Activated naive CD8-positive, alpha-beta T cell treated with anti-CD3 and anti-CD28 coated beads, Interleukin-2, amount 50 U/mL, for 16 hours (primary cell): Measurements from ENCODE around the gene OST4.
A peak's percentile ranks its signal among the peaks of the same experiment; 100 is the strongest.

ENCODE experiments used
- DNase-seq: peaks from one replicate; pipeline ENCODE4 v3.0.0-alpha.2; 2020; ENCODE audit warnings: low read depth, low spot score

Gene OST4

DNA sequence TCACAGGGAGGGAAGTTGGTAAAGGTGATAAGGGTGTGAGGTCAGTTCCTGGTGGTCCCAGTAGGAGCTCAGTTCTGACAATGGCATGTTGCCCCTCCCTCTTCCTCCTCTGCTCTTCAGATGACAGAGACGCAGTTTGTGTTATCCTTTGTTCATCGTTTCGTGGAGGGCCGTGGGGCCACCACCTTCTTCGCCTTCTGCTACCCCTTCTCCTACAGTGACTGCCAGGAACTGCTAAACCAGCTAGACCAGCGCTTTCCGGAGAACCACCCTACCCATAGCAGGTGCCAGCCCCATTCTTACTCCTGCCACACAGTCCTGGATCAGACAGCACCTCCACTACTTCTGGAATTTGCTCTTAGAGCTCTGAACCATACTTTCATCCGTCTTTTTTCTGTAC, 17.7 kb downstream of the OST4 start:
- no peak for DNase-seq

DNA sequence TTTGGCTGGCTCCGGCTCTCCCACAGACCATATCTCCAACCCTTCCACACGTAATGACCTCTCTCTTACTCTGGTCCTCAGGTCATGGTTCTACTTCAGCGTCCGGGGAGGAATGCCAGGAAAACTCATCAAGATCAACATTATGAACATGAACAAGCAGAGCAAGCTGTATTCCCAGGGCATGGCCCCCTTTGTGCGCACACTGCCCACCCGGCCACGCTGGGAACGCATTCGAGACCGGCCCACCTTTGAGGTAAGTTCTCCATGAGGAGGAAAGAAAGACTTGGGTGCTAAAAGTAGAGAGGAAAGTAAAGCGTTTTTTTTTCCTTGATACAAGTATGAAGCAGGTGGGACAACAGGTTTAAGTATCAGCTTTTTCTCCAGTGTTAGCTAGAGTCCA, 18.1 kb downstream of the OST4 start:
- DNase-seq = no peak

DNA sequence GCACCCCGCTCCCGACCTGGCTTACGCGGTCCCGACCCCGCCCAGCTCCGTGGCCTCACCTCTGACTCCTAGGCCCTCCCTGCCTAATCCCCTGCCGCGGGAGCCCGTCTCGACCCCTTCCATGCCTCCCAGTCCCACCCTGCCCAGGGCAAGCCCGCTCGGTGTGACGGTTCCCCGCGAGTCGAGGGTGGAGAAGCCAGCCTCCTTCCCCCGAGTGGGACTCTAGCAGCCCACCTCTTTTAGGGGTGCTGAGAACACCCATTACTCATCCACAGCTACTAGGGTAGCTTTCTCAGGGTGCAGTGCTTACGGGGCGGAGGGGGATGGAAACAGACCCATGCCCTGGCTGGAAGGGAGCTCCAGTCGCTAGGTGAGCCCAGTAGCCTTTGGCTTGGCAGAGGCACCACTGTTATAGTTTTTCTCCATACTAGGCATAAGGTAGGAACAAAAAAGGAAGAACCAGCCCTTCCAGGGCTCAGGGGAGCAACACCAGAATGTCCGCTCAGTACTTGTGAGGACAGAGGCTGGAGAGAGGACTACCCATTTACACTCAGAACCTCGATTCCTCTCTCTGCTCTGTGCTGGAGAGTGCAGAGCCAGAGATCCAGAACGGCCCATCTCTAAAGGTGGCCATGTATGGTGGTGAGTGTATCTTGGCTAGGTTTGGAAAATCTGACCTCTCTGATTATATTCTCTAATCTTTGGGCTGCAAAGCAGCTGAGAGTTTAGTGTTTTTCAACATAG, 19.4 kb downstream of the OST4 start:
- DNase-seq = no peak

DNA sequence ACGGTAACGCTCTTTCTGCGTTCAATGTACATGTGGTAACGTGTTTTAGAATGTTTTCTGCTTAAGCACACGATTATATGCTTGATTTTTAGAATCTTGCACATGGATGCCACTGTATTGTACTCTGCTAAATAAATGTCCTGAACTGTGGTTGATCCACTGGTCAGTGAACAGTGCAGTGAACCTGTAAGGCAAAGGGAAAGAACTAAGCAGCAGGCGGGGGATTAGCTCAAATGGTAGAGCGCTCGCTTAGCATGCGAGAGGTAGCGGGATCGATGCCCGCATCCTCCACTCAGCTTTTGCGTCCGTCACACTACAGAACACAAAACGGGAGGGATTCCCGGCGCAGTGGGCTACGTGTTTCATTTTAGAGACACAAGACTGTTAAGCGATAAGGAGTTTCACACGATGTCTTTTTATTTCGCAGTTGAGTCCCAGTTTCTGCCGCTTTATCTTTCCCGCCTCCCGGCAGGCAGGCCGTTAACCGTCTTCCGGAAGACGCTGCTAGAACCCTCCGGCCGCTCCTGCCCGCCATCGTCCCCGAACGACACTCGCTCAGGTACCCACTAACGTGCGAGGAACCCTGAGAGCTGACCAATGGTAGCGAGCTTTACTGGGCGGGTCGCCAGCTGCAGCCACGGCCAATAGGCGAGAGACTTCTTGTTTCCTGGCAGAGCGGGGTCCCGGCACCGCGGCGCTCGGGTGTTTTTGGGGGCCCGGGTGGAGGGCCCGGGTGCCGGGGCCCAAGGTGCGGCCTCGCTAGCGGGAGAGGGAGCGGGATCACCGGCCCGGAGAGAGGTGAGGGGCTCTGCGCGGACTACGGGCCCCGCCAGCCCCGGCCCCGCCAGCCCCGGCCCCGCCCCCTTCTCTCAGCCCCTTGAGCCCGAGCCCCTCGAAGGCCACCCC, 20.2 kb downstream of the OST4 start, which contains the start of gene AGBL5:
TSS of gene AGBL5 (plus strand) at position 673 of the 906 bp plus-strand sequence. CDS start 1,291 bp downstream, outside the sequence.
- peak; percentile 82 for DNase-seq

DNA sequence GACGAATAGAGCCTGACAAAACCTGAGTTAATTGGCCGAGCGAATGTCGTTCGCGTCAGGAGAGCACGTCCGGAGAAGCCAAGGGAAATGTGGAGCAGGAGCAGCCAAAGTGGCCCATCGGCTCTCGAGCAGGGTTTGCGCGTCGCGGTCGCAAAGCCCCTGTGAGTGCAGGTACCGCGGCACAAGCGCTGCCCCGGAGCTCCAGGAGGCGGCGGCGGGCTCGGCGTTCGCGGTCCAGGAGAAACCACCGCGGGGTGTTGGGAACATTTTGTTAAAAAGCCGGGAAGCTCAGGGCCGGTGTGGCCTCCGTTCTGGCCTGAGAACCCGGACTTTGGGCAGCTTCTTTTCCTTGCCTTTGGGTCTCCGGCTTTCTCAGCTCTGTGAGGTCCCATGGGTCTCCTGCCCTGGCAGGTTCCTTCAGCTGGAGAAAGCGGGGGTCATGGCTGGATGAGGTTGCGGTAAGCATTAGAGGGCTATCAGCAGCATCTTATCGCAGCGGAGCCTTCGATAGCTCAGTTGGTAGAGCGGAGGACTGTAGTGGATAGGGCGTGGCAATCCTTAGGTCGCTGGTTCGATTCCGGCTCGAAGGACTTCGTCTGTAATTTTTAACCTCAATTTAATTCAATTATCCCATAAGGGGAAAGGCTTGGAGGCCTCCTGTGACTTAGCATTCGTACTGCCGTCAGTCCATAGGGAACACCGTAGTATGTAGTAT, 21.0 kb downstream of the OST4 start:
- peak; percentile 75 for DNase-seq

DNA sequence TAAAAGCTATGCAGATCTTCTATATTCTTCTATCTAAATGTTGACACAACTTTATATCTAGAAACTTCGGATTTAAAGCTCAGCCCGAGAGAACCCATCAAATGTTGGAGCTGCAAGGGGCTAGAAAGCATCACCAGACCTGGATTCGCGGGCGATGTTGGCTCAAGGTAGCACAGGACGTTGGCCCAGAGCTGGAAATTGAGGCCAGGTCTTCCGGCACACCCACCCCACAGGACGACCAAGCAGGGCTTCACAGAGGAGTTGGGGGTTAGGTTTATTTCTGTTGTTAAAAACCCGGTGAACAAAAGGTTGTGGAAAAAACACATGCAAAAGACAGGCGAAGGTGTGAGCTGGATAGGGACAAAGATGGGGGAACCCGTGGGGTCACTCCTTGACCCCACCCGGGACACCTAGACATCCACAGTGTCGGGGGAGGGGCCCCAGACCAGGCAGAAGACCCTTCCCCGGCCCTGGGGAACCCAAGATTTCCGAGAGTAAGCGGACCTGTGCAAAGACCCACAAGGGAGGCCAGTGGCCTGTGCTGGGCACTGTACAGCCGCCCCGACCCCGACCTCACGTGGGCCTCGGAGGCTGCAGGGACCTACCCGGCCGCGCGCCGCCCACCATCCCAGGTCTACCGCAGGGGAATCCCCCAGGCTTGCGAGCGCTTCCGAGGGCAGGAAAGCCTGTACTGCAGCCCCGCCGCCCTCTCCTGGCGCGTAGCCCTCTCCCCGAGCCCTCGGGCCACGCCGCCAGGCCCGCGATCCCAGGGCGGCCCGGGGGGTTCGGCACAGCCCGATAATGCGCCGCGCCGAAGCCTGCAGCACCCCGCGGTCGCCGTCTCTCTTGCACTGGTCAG, 21.8 kb downstream of the OST4 start:
- DNase-seq = peak; percentile 31

DNA sequence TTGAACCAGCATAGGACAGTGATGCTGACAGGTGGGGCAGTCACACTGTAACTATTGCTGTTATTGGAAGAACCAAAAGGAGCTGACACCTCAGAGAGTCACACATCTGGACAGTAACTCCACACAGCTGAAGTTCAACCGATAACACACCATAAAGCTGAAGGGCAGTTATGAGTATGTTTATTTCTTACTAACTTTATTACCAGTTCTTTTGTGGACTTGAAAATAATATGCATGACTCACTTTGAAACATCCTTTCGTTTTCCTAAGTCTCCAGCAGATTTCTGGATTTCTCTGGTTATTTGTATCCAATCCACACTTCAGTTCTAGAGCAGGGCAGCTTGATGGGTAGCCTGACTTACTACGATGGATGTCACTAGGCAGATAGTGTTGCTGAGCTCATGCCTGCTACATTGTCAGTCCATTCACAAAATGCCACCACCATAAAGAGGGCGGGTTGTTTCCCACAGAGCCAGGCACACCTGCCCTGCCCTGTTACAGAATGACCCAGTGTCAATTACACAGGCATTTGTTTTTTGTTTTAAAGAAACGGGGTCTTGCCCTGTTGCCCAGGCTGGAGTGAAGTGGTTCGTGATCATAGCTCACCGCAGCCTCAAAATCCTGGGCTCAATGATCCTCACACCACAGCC, 28.3 kb downstream of the OST4 start:
- DNase-seq = no peak

DNA sequence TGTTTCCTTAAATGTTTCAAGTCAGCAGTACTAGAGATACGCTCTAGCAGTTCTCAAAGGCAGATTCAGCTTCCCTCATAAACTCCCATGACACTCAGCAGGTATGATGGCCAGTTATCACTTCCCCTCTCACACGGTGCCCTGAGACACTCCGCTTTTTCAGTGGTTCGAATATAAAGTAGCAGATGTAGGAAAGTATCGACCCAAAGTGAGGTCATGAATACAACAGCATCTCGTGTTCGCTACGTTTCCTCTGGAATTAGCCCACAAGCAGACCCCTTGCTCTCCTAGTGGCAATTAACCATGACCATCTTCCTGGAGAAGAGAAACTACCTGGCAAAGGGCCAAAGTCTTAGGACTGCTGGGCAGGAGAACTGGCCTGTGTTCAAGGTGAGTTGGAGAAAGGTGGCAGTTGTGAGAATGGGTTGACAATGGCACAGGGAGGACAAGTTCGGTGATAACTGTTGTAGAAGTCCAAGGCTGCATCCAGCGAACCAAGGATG, 29.2 kb downstream of the OST4 start:
- no peak for DNase-seq

DNA sequence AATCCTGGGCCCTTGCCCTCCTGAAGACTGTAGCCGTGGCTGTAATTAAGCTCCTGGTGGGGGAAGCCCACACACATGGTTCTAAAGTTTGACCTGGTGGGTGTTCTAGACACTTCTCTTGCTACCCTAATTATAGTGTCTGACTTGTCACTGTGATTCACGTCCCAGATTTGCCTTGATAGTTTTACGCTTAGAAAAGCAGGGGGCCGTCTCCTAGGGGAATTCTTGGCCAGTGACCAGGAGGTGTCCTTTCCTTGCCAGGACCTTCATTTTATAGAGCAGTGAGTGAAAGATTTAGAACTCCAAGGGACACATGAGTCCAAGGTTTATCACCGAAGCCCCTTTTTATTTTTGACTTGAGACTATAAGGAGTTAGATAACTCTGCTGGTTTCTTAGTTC, 29.7 kb downstream of the OST4 start:
- DNase-seq = no peak

DNA sequence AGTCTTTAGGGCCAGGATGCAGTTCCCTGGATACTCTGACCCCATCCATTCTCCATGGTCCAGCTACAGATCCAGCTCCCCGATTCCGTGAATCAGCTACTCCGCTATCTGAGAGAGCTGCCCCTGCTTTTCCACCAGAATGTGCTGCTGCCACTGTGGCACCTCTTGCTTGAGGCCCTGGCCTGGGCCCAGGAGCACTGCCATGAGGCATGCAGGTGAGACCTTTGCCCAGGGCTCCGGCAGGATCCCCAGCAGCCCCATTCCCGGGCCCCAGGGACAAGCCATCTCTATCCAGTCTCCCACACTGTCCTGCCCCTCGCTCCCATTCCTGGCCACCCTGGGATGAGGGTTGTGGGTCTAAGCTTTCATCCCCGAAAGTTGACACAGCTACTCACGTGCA, 31.2 kb downstream of the OST4 start:
- DNase-seq = no peak

DNA sequence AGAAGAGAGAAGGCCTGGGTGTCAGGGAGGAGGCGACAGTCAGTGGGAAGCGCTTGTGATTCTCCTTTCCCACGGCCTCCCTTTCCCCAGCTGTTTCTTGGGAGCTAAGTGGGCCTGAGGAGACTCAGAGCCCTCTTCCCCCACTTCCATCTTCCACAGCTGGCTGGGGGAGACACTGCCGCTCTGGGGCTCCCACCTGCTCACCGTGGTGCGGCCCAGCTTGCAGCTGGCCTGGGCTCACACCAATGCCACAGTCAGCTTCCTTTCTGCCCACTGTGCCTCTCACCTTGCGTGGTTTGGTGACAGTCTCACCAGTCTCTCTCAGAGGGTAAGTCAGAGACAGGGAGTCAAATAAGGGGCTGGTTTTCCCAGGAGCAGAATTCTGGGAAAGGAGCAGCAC, 31.6 kb downstream of the OST4 start:
- DNase-seq = no peak

DNA sequence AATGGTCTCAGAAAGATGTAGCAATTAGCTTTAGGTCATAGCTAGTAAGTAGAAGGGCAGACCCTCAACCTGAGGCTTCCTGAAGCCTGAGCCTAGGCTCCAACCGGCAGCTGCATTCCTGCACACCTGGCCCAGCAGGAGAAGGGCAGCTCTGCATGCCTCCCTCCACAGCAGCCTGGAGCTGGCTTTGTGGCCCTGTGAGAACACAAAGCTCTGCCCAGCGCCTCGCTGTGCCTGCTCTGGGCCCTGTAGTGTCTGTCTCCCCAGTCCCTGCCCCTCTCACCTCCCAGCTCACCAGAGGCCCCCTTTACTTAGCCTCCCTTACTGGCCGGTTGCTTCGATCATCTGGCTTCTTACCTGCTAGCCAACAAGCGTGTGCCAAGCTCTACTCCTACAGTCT, 32.0 kb downstream of the OST4 start:
- DNase-seq = no peak

DNA sequence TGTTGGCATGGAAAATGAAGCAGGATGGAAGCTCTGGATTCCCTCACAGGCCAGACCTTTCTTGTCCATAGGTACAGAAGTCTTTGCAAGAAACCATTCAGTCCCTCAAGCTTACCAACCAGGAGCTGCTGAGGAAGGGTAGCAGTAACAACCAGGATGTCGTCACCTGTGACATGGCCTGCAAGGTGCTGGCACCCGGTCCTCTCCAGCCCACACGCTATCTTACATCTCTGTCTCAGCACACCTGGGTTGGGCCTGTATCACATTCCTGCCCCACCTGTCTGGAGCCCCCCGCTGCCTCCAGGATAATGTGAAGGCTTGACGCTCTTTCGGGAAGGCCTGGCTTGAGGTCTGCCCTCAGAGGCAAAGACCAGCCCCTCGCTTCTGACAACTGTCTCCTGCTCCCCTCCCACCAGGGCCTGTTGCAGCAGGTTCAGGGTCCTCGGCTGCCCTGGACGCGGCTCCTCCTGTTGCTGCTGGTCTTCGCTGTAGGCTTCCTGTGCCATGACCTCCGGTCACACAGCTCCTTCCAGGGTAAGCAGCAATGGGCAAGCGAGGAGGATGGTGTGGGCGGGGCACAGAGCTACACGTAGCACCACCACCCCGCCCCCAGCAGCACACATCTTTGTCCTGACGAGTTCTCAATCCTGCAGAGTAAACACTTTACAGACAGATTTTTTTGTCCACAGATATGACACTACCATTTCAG, 32.7 kb downstream of the OST4 start:
- no peak for DNase-seq

DNA sequence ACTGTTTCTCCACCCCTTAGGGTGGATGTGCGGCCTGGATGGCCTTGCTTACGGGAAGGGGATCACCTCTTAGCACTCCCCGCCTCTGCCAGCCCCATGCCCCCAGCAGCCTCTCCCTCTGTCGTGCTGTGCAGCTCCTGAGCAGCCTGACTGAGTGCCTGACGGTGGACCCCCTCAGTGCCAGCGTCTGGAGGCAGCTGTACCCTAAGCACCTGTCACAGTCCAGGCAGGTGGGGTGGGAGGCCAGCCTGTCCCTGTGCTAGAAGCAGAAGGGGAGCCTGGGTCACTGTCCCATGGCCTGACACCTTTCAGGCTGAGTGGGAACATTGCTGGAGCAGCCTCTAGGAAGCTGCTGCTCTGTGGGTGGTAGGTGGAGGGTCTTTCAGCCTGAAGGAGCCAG, 33.4 kb downstream of the OST4 start:
- DNase-seq = no peak

DNA sequence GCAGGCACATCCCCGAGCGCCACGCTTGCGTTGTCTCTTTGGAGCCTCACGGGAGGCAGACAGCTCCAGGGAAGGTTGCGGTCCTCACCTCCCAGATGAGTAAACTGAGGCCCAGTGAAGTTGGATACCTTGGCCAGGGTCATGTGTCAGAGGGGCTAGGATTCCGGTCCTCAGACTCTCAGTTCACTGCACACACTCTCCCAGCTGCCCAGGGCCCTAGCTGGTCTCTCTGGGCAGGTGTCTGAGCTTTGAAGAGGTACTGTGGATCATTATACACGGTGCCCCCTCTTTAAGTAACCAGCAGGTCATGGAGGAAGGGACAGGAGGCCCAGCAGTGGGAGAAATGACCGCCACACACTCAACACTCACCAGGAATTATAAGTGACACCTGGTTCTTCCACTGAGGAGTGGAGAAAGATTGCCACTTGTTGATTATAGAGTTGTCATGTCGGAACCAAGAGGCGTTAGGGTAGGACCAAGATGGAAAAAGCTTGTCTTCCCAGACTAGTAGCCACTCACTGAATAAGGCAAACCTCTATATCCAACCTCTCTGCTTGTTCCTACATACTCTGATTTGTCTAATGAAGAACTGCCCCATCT, 38.1 kb downstream of the OST4 start:
- DNase-seq = no peak

DNA sequence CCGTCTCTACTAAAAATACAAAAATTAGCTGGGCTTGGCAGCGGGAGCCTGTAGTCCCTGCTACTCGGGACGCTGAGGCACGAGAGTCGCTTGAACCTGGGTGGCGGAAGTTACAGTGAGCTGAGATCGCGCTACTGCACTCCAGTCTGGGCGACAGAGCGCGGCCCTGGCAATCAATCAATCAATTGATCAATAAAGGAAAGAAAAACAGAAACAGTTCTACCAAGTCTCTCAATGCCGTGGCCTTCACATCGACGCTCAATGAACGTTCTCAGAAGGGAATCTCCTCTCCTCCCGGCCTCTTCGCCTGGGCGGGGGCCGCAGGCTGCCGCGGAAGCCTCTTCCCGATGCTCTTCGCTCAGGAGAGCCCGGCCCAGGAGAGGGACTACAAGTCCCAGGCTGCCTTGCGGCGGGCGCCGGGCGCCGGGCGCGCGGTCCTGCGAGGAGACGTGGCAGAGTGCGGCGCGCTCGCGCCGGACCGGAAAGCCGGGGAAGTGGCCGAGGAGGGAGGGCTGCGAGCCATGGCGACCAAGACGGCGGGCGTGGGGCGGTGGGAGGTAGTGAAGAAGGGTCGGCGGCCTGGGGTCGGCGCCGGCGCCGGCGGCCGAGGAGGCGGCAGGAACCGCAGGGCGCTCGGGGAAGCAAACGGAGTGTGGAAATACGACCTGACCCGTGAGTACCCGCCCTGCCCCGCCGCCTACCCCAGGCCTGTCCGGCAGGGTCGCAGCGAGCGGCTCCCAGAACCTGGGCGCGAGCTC, 38.8 kb downstream of the OST4 start, which contains the start of gene TMEM214:
TSS of gene TMEM214 (plus strand) at position 471 of the 758 bp plus-strand sequence. CDS start at position 522, 51 bp downstream.
- peak; percentile 49 for DNase-seq

DNA sequence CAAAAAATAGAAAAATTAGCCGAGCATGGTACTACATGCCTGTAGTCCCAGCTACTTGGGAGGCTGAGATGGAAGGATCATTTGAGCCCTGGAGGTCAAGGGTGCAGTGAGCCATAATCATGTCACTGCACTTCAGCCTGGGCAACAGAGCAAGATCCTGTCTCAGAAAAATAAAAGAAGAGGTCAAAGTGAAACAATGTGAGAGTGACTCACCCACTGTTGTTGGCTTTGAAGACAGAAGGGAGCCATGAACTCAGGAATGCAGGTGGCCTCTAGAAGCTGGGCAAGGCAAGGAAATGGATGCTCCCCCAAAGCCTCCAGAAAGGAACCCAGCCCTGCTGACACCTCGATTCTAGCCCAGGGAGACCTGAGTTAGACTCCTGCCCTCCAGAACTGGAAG, 42.4 kb downstream of the OST4 start:
- no peak for DNase-seq

DNA sequence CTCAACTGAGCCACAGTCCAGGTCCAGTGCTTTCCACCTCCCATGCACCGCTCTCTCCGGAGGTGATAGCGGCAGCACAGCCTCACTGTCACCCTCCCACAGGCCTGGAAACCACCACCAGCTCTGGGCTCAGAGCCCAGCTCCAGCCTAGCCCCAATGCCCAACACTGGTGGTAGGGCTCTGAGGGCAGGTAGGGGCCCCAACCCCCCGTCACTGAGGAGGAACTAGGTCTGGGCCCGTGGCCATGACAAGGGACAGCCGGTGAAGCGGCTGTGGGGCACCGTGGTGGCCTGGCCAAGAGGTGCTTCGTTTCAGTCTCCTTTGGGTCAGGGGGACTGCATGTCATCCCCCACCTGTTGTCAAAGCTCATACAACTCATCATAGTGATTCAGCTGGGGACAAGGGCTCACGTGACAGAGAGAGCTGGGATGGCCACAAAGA, 44.2 kb downstream of the OST4 start:
- DNase-seq = no peak
